ENCODE measurements around the gene FASTKD3.

DNA sequence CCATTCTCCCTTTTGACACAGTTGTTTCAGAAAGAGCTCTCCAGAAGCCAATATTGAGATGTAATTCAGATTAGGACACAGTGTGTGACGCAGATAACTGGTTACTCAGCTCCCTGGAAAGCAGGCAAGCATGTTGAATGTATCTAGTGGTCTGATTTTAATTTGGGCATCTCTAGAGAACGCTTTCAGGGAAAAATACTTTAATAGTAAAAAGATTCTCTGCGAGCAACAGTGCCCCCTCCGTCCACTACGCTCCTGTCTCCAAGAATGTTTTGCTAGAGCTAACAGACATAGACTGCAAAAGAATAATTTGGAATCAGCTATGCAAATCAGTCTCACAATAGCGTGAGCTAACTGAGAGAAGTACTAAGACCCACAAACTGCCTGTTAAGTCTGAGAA, 41.2 kb downstream of the FASTKD3 start:
- TF ChIP-seq, protein P1, sequence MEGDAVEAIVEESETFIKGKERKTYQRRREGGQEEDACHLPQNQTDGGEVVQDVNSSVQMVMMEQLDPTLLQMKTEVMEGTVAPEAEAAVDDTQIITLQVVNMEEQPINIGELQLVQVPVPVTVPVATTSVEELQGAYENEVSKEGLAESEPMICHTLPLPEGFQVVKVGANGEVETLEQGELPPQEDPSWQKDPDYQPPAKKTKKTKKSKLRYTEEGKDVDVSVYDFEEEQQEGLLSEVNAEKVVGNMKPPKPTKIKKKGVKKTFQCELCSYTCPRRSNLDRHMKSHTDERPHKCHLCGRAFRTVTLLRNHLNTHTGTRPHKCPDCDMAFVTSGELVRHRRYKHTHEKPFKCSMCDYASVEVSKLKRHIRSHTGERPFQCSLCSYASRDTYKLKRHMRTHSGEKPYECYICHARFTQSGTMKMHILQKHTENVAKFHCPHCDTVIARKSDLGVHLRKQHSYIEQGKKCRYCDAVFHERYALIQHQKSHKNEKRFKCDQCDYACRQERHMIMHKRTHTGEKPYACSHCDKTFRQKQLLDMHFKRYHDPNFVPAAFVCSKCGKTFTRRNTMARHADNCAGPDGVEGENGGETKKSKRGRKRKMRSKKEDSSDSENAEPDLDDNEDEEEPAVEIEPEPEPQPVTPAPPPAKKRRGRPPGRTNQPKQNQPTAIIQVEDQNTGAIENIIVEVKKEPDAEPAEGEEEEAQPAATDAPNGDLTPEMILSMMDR (IDR thresholded peaks at IDR 0.05) = no peak
- TF ChIP-seq ZFX (IDR thresholded peaks at IDR 0.05; ENCODE audit: borderline replicate concordance) = no peak

All from 22Rv1 (cell line).